ENCODE measurements around the gene ODAPH. TPM values are rescaled to one million over a fixed set of nuclear protein-coding genes. Genes with fewer than 3 reads are reported as not detected.
"Not testable (repeated sequence)": the region's sequence is repeated elsewhere in the genome, so short reads cannot be mapped to it uniquely, and the experiment has no call there.

ODAPH gene
- total RNA-seq, 5 donors from 2014 or later (not counting 1 experiment from before 2014, with no cell fraction given), result 0.47 TPM; not detected in 4

DNA sequence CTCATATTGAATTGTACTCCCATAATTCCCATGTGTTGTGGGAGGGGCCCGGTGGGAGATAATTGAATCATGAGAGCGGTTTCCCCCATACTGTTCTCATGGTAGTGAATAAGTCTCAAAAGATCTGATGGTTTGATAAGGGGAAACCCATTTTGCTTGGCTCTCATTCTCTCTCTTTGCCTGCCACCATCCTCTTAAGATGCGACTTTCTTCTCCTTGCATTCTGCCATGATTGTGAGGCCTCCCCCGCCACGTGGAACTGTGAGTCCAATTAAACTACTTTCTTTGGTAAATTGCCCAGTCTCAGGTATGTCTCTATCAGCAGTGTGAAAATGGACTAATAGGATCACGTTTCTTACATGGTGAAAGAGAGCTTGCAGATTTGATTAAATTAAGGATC, 18.6 kb upstream of the ODAPH start:
- H3K27me3 ChIP-seq (replicated peaks in 1 of 2; ENCODE audit: control insufficient read depth in 2 of 2, extremely low read depth in 1 of 2, insufficient read depth in 2 of 2, low read length in 1 of 2); ATAC-seq (replicated peaks in 1 of 4); H3K4me3 ChIP-seq (ENCODE audit: control insufficient read depth in 1 of 2, extremely low read depth in 1 of 2, low read length in 1 of 2); H3K9me3 ChIP-seq; DNase-seq; CTCF ChIA-PET; H3K4me1 ChIP-seq (ENCODE audit: control insufficient read depth in 1 of 2, extremely low read depth in 1 of 2, insufficient read depth in 2 of 2, low read length in 2 of 2); H3K4me3 Mint-ChIP-seq; H3K4me1 Mint-ChIP-seq; H3K27ac ChIP-seq (ENCODE audit: low read length); POLR2A ChIA-PET; H3K36me3 ChIP-seq (ENCODE audit: control insufficient read depth in 2 of 2, extremely low read depth in 1 of 2, insufficient read depth in 1 of 2, low read length in 1 of 2); H3K27me3 Mint-ChIP-seq; H3K27ac Mint-ChIP-seq: not testable (repeated sequence)
- peaks cover 39% of the 10 kb centered on the region for H3K36me3 Mint-ChIP-seq
- peaks cover 5 to 12% (median 7%) of the 10 kb centered on the region in 3 donors for H3K9me3 Mint-ChIP-seq
- no CpG with 5 or more reads among the region's 6 CpGs for WGBS (ENCODE audit: insufficient coverage)

DNA sequence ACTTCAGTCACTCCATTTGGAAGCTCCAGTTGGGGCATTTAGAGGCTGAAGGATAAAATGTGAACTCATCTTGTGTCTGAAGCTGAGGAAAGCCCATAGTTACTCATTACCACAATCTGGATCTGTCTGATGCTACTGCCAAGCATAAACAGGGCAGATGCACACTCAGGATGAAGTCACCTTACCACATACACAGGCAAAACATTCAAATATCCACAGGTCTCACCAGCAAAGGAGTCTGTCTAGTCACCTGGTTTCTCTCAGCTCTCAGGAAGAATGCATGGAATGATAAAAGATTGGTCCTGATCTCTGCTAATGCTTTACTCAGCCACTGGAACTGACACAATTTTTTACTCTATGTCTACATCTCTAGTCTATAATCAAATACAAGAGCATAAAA, 13.0 kb upstream of the ODAPH start:
- Mint-ChIP-seq H3K9me3 (no peaks in the 10 kb centered on the region), H3K27ac (no peak overlapping the region), H3K36me3 (peaks cover 36% of the 10 kb centered on the region), H3K27me3 (no peaks in the 10 kb centered on the region), H3K4me1 (no peaks in the 10 kb centered on the region), H3K4me3 (no peak overlapping the region)
- H3K27me3 ChIP-seq (replicated peaks in 1 of 2; ENCODE audit: control insufficient read depth in 2 of 2, extremely low read depth in 1 of 2, insufficient read depth in 2 of 2, low read length in 1 of 2), result no peaks in the 10 kb centered on the region
- POLR2A ChIA-PET, result no interaction called here
- DNase-seq (no peak), ATAC-seq (replicated peaks in 1 of 4) (no peak)
- peaks cover 3 to 14% of the 10 kb centered on the region in 2 donors for H3K36me3 ChIP-seq (ENCODE audit: control insufficient read depth in 2 of 2, extremely low read depth in 1 of 2, insufficient read depth in 1 of 2, low read length in 1 of 2)
- no peaks in the 10 kb centered on the region for H3K4me1 ChIP-seq (ENCODE audit: control insufficient read depth in 1 of 2, extremely low read depth in 1 of 2, insufficient read depth in 2 of 2, low read length in 2 of 2)
- CTCF ChIA-PET, result no interaction called here
- no peak overlapping the region for H3K27ac ChIP-seq (ENCODE audit: low read length)
- H3K9me3 ChIP-seq, result no peaks in the 10 kb centered on the region
- H3K4me3 ChIP-seq (ENCODE audit: control insufficient read depth in 1 of 2, extremely low read depth in 1 of 2, low read length in 1 of 2), result no peak overlapping the region

DNA sequence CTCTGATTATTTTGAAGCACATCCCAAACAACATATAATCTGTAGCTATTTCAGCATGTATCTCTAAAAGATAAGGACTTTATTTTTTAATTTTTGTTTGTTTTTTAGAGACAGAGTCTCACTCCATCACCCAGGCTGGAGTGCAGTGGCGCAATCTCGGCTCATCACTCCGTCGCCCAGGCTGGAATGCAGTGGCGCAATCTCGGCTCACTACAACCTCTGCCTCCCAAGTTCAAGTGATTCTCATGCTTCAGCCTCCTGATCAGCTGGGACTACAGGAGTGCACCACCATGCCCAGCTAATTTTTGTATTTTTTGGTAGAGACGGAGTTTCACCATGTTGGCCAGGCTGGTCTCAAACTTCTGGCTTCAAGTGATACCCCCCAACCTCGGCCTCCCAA, 11.6 kb upstream of the ODAPH start:
- H3K4me3 ChIP-seq (ENCODE audit: control insufficient read depth in 1 of 2, extremely low read depth in 1 of 2, low read length in 1 of 2); H3K27ac ChIP-seq (ENCODE audit: low read length); H3K4me1 Mint-ChIP-seq; CTCF ChIA-PET; ATAC-seq (replicated peaks in 1 of 4); H3K27ac Mint-ChIP-seq; H3K27me3 Mint-ChIP-seq; H3K9me3 ChIP-seq; H3K9me3 Mint-ChIP-seq; DNase-seq; H3K4me1 ChIP-seq (ENCODE audit: control insufficient read depth in 1 of 2, extremely low read depth in 1 of 2, insufficient read depth in 2 of 2, low read length in 2 of 2); H3K27me3 ChIP-seq (replicated peaks in 1 of 2; ENCODE audit: control insufficient read depth in 2 of 2, extremely low read depth in 1 of 2, insufficient read depth in 2 of 2, low read length in 1 of 2); H3K4me3 Mint-ChIP-seq: not testable (repeated sequence)
- peaks cover 36% of the 10 kb centered on the region for H3K36me3 Mint-ChIP-seq
- POLR2A ChIA-PET, result interaction anchor here in 1 of 2 donors (0.6 kb wide), 1 partner anchor 218 kb away, joined by 12 read pairs; no protein-coding TSS in a partner anchor
- WGBS (ENCODE audit: insufficient coverage), result 93% methylated on average over 7 of the region's 8 CpGs
- peaks cover 3 to 14% of the 10 kb centered on the region in 2 donors for H3K36me3 ChIP-seq (ENCODE audit: control insufficient read depth in 2 of 2, extremely low read depth in 1 of 2, insufficient read depth in 1 of 2, low read length in 1 of 2)

DNA sequence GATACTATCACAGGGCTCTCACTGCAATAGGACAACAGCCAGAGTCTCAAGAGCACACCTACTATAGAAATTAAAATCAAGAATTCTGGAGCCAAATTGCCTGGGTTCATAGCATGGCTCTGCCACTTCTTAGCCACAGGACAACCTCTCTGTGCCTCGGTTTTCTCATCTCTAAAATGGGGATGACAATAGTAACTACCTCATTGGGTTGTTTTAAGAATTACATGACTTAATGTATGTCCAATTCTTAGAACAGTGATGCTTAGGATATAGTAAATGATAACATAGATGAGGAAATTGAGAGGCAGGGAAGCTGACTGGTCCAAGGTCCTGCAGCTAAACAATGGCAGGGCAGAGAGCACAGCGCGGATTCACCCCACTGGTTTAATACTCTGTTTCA, 11.0 kb upstream of the ODAPH start:
- no peaks in the 10 kb centered on the region for H3K9me3 Mint-ChIP-seq
- Histone ChIP-seq H3K4me3 (ENCODE audit: control insufficient read depth in 1 of 2, extremely low read depth in 1 of 2, low read length in 1 of 2) (no peak overlapping the region), H3K9me3 (no peaks in the 10 kb centered on the region), H3K27ac (ENCODE audit: low read length) (no peak overlapping the region), H3K4me1 (ENCODE audit: control insufficient read depth in 1 of 2, extremely low read depth in 1 of 2, insufficient read depth in 2 of 2, low read length in 2 of 2) (no peaks in the 10 kb centered on the region), H3K36me3 (ENCODE audit: control insufficient read depth in 2 of 2, extremely low read depth in 1 of 2, insufficient read depth in 1 of 2, low read length in 1 of 2) (peaks cover 3 to 10% of the 10 kb centered on the region in 2 donors), H3K27me3 (replicated peaks in 1 of 2; ENCODE audit: control insufficient read depth in 2 of 2, extremely low read depth in 1 of 2, insufficient read depth in 2 of 2, low read length in 1 of 2) (no peaks in the 10 kb centered on the region)
- ChIA-PET POLR2A (interaction anchor here in 1 of 2 donors (0.5 kb wide), 1 partner anchor 229 kb away, joined by 3 read pairs; no protein-coding TSS in a partner anchor), CTCF (no interaction called here)
- no peaks in the 10 kb centered on the region for H3K27me3 Mint-ChIP-seq
- ATAC-seq (replicated peaks in 1 of 4), result no peak
- peaks cover 33% of the 10 kb centered on the region for H3K36me3 Mint-ChIP-seq
- 100% methylated on average over 2 of the region's 3 CpGs for WGBS (ENCODE audit: insufficient coverage)
- no peak overlapping the region for H3K4me3 Mint-ChIP-seq
- no peaks in the 10 kb centered on the region for H3K4me1 Mint-ChIP-seq
- no peak for DNase-seq
- H3K27ac Mint-ChIP-seq, result no peak overlapping the region

DNA sequence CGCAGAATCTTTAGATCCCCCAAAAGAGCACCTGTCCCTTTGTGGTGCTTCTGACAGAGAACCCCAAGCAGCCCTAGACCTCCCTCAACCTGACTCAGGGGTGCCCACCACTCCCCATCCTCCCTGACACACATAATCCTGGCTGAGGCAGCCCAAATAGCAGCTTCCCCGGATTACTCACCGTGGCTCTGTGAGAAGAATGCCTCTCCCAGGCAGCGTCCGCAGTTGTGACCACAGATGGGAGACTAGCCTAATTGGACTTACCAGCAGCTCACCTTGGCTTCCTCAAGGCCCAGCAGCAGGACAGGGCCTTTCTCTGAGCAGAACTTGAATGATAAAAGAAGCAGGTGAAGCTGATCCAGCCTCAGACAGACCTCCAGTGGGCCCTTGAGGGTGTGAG, 10.3 kb upstream of the ODAPH start:
- 92% methylated on average over 5 of the region's 5 CpGs for WGBS (ENCODE audit: insufficient coverage)
- Histone ChIP-seq H3K4me1 (ENCODE audit: control insufficient read depth in 1 of 2, extremely low read depth in 1 of 2, insufficient read depth in 2 of 2, low read length in 2 of 2) (no peaks in the 10 kb centered on the region), H3K9me3 (no peaks in the 10 kb centered on the region), H3K27ac (ENCODE audit: low read length) (no peak overlapping the region), H3K4me3 (ENCODE audit: control insufficient read depth in 1 of 2, extremely low read depth in 1 of 2, low read length in 1 of 2) (no peak overlapping the region), H3K36me3 (ENCODE audit: control insufficient read depth in 2 of 2, extremely low read depth in 1 of 2, insufficient read depth in 1 of 2, low read length in 1 of 2) (peaks cover 3 to 9% of the 10 kb centered on the region in 2 donors), H3K27me3 (replicated peaks in 1 of 2; ENCODE audit: control insufficient read depth in 2 of 2, extremely low read depth in 1 of 2, insufficient read depth in 2 of 2, low read length in 1 of 2) (no peaks in the 10 kb centered on the region)
- Mint-ChIP-seq H3K9me3 (no peaks in the 10 kb centered on the region), H3K36me3 (peaks cover 27% of the 10 kb centered on the region), H3K27ac (no peak overlapping the region), H3K27me3 (no peaks in the 10 kb centered on the region), H3K4me1 (no peaks in the 10 kb centered on the region), H3K4me3 (no peak overlapping the region)
- no peak for ATAC-seq (replicated peaks in 1 of 4)
- CTCF ChIA-PET, result interaction anchor here in 1 of 2 donors (0.7 kb wide), 1 partner anchor 333 kb away, joined by 3 read pairs; no protein-coding TSS in a partner anchor
- no peak for DNase-seq
- POLR2A ChIA-PET, result no interaction called here

DNA sequence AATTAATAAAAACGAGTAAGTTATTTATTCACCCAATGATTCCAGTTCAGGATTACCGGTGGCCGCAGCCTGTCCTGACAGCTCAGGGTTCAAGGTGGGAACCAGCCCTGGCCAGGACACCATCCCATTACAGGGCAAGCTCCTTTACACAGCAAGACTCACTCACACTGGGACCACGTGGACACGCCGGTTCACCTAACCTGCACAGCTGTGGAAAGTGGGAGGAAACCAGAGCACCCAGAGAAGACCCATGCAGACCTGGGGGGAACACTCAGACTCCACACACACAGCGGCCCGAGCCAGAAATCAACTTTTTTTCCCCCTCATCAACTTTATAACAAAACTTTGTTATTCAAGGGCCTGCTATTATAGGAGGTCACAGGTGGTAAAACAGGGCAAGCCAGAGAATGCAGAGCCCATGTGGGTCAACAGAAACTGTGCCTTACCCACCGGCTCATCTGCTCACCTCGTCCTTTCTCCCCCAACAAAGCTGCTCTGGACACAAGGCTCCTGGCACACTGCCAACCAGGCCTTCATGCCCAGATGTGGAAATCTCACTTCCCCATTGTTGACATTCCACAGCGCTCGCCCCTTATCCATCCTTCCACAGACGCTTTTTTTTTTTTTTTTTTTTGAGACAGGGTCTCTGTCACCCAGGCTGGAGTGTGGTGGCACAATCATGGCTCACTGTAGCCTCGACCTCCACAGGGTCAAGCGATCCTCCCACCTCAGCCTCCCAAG, 8.0 kb upstream of the ODAPH start:
- DNase-seq (no peak), ATAC-seq (replicated peaks in 1 of 4) (no peak)
- ChIA-PET POLR2A (no interaction called here), CTCF (interaction anchor here (0.6 to 0.7 kb wide), 3 partner anchors 30 to 687 kb away, joined by 3 to 8 read pairs (median 5); no protein-coding TSS in a partner anchor)
- Mint-ChIP-seq H3K27ac (no peak overlapping the region), H3K4me3 (no peak overlapping the region), H3K9me3 (no peaks in the 10 kb centered on the region), H3K36me3 (peaks cover 12% of the 10 kb centered on the region), H3K4me1 (no peaks in the 10 kb centered on the region), H3K27me3 (no peaks in the 10 kb centered on the region)
- no peak overlapping the region for H3K4me3 ChIP-seq (ENCODE audit: control insufficient read depth in 1 of 2, extremely low read depth in 1 of 2, low read length in 1 of 2)
- no peaks in the 10 kb centered on the region for H3K27me3 ChIP-seq (replicated peaks in 1 of 2; ENCODE audit: control insufficient read depth in 2 of 2, extremely low read depth in 1 of 2, insufficient read depth in 2 of 2, low read length in 1 of 2)
- H3K27ac ChIP-seq (ENCODE audit: low read length), result no peak overlapping the region
- H3K36me3 ChIP-seq (ENCODE audit: control insufficient read depth in 2 of 2, extremely low read depth in 1 of 2, insufficient read depth in 1 of 2, low read length in 1 of 2), result peaks cover 3% of the 10 kb centered on the region in 2 donors
- H3K9me3 ChIP-seq, result no peaks in the 10 kb centered on the region
- no peaks in the 10 kb centered on the region for H3K4me1 ChIP-seq (ENCODE audit: control insufficient read depth in 1 of 2, extremely low read depth in 1 of 2, insufficient read depth in 2 of 2, low read length in 2 of 2)
- WGBS (ENCODE audit: insufficient coverage), result 94% methylated on average over 9 of the region's 15 CpGs
